KBM-7 (cell line): ENCODE results near the gene HIVEP2.

Experiments
- DNase-seq: peaks from one replicate; pipeline ENCODE4 v3.0.0-alpha.2; 2015
- in situ Hi-C: fragments of 300-500 bp; cut with MboI; formaldehyde crosslinking; loops from 2 replicates; pipeline ENCODE4 v1.14.3; 2020; ENCODE audit warnings: low sequenced_read_pairs, low pct_unique_long_range_greater_than_20kb, mixed read lengths

Gene HIVEP2

GRCh38 chr6:142732790-142733189 is 212.2 kb downstream of the HIVEP2 start:
- in situ Hi-C loops, result no loop called here
- DNase-seq, result no peak

- in situ Hi-C loops, result no loop called here
- no peak for DNase-seq
Measured at GRCh38 chr6:142731611-142732010, 213.4 kb downstream of the HIVEP2 start.

GRCh38 chr6:142729618-142730017 is 215.4 kb downstream of the HIVEP2 start:
- no peak for DNase-seq
- in situ Hi-C loops, result no loop called here

- DNase-seq, result peak; percentile 76
- in situ Hi-C loops, result no loop called here
Measured at GRCh38 chr6:142728910-142729481, 216.0 kb downstream of the HIVEP2 start.

DNA sequence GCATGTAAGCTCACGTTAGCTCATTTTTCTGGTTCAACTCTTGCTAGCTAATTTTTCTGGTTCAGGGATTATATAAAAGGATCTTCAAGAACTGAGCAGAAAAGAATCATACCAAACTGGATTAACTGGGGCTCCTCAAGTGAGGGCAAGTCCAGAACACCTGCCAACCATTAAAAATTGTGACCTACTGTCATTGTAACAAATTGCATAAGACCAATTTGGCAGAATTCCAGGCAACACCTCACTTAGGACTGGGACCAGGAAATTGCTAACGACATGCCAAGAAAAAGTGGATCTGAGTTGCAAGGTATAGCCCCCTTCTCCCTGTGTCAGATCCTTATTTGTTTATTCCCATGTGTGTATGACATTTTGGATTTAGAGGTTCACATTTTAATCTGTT is 216.6 kb downstream of the HIVEP2 start:
- in situ Hi-C loops, result no loop called here
- DNase-seq, result no peak

- in situ Hi-C loops, result no loop called here
- no peak for DNase-seq
Measured at GRCh38 chr6:142726616-142727015, 218.4 kb downstream of the HIVEP2 start.

DNA sequence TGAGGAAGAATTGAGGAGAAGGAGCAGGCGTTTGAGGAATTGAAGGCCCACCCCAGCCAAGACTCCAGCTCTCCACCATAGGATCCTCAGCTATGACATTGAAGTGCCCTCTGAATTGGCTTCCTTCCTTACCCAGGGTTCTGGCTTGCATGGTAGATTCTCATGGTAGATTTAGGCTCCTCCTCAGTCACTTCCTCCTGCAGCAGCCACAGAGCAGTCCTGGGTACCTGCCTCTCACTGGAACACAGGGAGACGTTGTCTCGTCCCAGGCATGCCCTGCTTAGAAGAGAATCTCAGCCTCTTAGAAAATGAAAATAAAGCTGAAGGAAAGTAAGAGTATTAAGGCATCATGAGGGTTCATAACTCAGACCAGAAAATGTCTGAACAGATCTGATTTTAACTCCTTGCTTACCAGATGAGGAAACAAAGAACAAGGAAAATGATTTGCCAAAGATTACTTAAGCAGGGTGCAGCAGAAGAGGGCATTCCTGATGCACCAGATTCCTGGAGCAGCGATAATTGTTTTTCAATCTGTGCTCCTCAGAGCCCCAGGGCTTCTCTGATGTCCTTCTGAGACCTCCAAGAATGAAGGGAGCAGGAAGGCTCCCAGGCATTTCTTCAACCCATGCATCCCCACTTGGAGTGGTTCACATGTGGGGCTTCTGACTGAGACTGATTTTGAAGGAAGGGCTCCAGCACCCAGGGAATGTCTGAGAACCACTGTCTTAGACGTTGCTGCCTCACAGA is 219.8 kb downstream of the HIVEP2 start:
- in situ Hi-C loops, result no loop called here
- DNase-seq, result no peak

DNA sequence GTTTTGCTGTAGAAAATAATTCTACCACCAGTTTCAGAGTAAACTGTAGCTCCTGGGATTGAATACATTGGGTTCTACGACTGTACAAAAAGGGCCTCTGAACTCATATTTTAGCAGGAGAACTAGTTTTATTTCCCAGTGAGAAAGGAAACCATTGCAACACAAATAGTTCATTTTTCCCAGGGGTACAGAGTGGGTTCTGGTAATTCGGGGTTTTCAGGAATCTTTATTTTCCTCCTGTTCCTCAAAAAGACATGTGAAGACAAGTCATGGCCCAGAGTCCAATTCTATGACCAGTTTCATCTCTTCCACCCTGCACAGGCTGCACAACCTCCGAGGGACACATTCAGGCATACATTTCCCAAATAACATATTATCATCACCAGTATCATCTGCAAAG is 222.1 kb downstream of the HIVEP2 start:
- no peak for DNase-seq
- in situ Hi-C loops, result no loop called here

DNA sequence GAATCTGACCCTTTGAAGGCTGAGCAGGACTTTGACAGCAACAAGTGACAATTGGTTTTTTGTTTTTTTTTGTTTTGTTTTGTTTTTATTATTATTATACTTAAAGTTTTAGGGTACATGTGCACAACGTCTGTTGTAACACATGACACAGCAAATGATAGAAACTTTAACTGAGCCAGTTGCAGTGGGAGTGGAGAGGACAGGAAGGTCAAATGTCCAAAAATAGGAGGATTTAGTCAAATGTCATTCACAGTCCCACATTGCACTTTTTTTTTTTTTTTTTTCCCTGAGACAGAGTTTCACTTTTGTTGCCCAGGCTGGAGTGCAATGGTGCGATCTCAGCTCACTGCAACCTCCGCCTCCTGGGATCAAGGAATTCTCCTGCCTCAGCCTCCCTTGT is 223.0 kb downstream of the HIVEP2 start:
- DNase-seq, result no peak
- in situ Hi-C loops, result no loop called here

GRCh38 chr6:142721215-142721920 is 223.6 kb downstream of the HIVEP2 start:
- no peak for DNase-seq
- in situ Hi-C loops, result no loop called here

DNA sequence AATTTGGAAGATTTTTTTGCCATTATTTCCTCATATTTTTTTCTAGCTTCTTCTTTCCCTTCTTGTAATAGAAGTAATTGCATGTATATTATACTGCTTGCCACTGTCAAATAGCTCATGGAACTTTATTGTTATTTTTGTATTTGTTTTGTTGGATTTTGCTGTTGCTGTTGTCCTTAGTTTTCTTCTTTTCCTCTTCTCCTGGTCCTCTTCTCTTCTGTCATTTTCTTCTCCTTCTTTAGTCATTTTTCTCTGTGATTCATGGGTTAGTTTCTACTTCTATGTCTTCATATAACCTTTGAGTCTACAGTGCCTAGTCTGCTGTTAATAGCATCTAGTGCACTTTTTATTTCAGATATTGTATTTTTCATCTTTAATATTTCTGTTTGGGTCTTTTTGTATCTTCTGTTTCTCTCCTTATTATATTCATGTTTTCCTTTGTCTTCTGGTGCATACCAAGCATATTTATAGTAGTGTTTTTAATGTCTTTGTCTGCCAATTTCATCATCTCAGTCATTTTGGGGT is 226.2 kb downstream of the HIVEP2 start:
- DNase-seq, result no peak
- in situ Hi-C loops, result no loop called here

DNA sequence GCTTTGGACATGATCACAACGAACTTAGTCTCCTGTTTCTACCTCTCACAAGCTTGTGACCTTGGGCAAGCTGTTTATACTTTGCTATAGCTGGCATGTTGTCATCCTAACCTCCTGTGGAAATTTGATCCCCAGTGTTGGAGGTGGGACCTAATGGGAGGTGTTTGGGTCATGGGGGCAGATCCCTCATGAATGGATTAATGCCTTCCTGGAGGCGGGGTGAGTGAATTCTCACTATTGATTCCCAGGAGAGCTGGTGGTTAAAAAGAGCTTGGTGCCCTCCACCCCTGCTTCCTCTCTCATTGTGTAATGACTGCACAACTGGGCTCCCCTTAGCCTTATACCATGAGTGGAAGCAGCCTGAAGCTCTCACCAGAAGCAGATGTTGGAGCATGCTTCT is 228.9 kb downstream of the HIVEP2 start:
- in situ Hi-C loops, result no loop called here
- DNase-seq, result peak; percentile 32

GRCh38 chr6:142714951-142715785 is 229.8 kb downstream of the HIVEP2 start:
- peak; percentile 22 for DNase-seq
- in situ Hi-C loops, result no loop called here

GRCh38 chr6:142713959-142714358 is 231.0 kb downstream of the HIVEP2 start:
- no peak for DNase-seq
- in situ Hi-C loops, result no loop called here

- no peak for DNase-seq
- in situ Hi-C loops, result no loop called here
Measured at GRCh38 chr6:142712231-142712630, 232.7 kb downstream of the HIVEP2 start.

- no peak for DNase-seq
- in situ Hi-C loops, result no loop called here
Measured at GRCh38 chr6:142708651-142709050, 236.3 kb downstream of the HIVEP2 start.

GRCh38 chr6:142707255-142707654 is 237.7 kb downstream of the HIVEP2 start:
- DNase-seq, result no peak
- in situ Hi-C loops, result no loop called here

GRCh38 chr6:142706210-142706609 is 238.8 kb downstream of the HIVEP2 start:
- in situ Hi-C loops, result no loop called here

DNA sequence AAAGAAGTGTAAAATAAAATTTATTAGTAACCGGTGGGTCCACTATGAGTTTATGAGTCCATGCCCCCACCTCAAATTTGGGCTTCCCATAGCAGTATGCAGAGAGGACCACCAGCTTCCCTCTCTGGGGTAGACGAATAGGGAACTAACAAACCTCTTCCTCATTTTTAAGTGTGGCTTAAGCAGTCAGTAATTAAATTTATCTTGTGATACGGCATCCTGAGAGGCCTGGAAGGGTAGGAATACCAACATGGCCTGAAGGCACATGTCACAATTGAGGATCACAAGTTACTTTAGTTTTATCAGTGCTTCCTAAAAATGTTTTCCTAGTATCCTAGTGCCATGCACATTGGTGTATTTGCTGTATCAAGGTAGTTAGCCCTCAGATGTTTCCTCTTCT is 239.9 kb downstream of the HIVEP2 start:
- DNase-seq, result peak; percentile 64
- in situ Hi-C loops, result no loop called here

More at GRCh38 chr6:142706210-142706609, 238.8 kb downstream of the HIVEP2 start:
- DNase-seq, result no peak
